Neural progenitor cell (in vitro differentiated cells): Measurements from ENCODE around the gene TANK.

Experiments used
- EZH2 ChIP-seq: fragments of 200-600 bp; sonication (generic); IDR thresholded peaks from 2 replicates; pipeline ENCODE4 v1.6.1; 2017; ENCODE audit warnings: antibody characterized with exemption, mild to moderate bottlenecking, moderate library complexity
- TF ChIP-seq, protein P1 (sequence below): fragments of 200-600 bp; sonication (generic); IDR thresholded peaks from 2 replicates; pipeline ENCODE4 v1.5.1; 2017; ENCODE audit warnings: antibody characterized with exemption, mild to moderate bottlenecking

- TF ChIP-seq, protein P1, sequence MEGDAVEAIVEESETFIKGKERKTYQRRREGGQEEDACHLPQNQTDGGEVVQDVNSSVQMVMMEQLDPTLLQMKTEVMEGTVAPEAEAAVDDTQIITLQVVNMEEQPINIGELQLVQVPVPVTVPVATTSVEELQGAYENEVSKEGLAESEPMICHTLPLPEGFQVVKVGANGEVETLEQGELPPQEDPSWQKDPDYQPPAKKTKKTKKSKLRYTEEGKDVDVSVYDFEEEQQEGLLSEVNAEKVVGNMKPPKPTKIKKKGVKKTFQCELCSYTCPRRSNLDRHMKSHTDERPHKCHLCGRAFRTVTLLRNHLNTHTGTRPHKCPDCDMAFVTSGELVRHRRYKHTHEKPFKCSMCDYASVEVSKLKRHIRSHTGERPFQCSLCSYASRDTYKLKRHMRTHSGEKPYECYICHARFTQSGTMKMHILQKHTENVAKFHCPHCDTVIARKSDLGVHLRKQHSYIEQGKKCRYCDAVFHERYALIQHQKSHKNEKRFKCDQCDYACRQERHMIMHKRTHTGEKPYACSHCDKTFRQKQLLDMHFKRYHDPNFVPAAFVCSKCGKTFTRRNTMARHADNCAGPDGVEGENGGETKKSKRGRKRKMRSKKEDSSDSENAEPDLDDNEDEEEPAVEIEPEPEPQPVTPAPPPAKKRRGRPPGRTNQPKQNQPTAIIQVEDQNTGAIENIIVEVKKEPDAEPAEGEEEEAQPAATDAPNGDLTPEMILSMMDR, result no peak
- TF ChIP-seq EZH2, result no peak
Observed at GRCh38 chr2:161121622-161122021, 38.6 kb upstream of the TANK start.
